Pancreas (tissue), 10 donors: ENCODE data around the gene CSF3R. TPM values are rescaled to one million over a fixed set of nuclear protein-coding genes. Genes with fewer than 3 reads are reported as not detected.

Source experiments
- ATAC-seq, 4 donors: fragments of 200-7000 bp; cut with Tn5 transposase; one replicate each; pipeline versions ENCODE4 v1.8.0 to v1.9.1; 2020; ENCODE audit warnings: mild to moderate bottlenecking in 4 of 4, moderate library complexity in 4 of 4
- DNase-seq, 6 donors: peaks; one replicate each; pipeline ENCODE4 v3.0.0-alpha.2; 2020
- FAIRE-seq: peaks from 2 replicates; lab custom pipeline; 2012; peaks lifted over from hg19 to GRCh38; lab: Jason Lieb, UNC
- H3K27ac ChIP-seq, 4 donors: fragments of 200-600 bp; sonication (generic); 1 replicate in 3 of 4; 2 replicates in 1 of 4; pipeline versions ENCODE4 v1.5.0 to v1.8.0; 2020
- H3K27me3 ChIP-seq, 4 donors: fragments of 200-600 bp; one replicate each; pipeline ENCODE4 v1.8.0; 2021
- H3K36me3 ChIP-seq, 3 donors: fragments of 200-600 bp; sonication (generic) in 1 of 3; one replicate each; pipeline versions ENCODE4 v1.5.0 to v1.8.0; 2020 to 2021
- H3K4me1 ChIP-seq, 3 donors: fragments of 200-600 bp; one replicate each; pipeline ENCODE4 v1.8.0; 2021
- H3K4me3 ChIP-seq, 4 donors: fragments of 200-600 bp; sonication (generic) in 2 of 4; one replicate each; pipeline versions ENCODE4 v1.5.0 to v1.8.0; 2020 to 2021
- H3K9me3 ChIP-seq, 4 donors: fragments of 200-600 bp; one replicate each; pipeline ENCODE4 v1.8.0; 2021
- WGBS, 2 donors: extraction: QIAGEN DNeasy Blood & Tissue Kit; methylation state at CpG; one replicate each; pipeline ENCODE4 v1.1.7; 2013; 5-methylcytosine and 5-hydroxymethylcytosine counted together
- intact Hi-C, 3 donors: fragments of 100-400 bp; cut with DNase I; formaldehyde crosslinking; loops; one replicate each; pipeline versions ENCODE4 v1.11.1 to v1.14.2; 2022
- polyA plus RNA-seq, 2 donors: library from polyadenylated mRNA; stranded (reverse); fragments of 200-250 nt; gene quantifications; one replicate each; pipeline ENCODE4 v1.2.3, GENCODE V29; 2013
- total RNA-seq, 6 donors: library from RNA; stranded (reverse); fragmentation: NEBNext Ultra II Directional in 4 of 6; extraction: Animal tissue kit (Norgen Biotek cat#: 25700) in 4 of 6; gene quantifications; one replicate each; pipeline versions ENCODE4 v1.2.1 to v1.2.4, GENCODE V29; 2021 to 2023
- TF ChIP-seq, protein P1 (sequence below), 4 donors: fragments of 200-600 bp; sonication (generic) in 3 of 4; IDR thresholded peaks; one replicate each; pipeline versions ENCODE4 v1.5.0 to v1.8.0; 2021; ENCODE audit warnings: antibody characterized with exemption in 4 of 4
- donor health status: healthy with polysubstance abuse.
- donor health status: DM: no; HTN: no; CAD: no; lungs with moderate emphysema.
- donor health status: DM: no; HTN: no; CAD: no.
- donor health status: control.
- donor health status: control.
- donor health status: Bipolar disorder and iron deficiency.
- donor health status: DM: yes; HTN: yes; CAD: no.
- donor health status: DM: no; HTN: no; CAD: no.
- donor health status: DM: no; HTN: no; CAD: no.
- donor health status: DM: yes; HTN: yes; CAD: no.

Gene CSF3R
- total and polyA plus RNA-seq, 8 donors, result 0.47 to 13.4 (median 2.7) TPM

DNA sequence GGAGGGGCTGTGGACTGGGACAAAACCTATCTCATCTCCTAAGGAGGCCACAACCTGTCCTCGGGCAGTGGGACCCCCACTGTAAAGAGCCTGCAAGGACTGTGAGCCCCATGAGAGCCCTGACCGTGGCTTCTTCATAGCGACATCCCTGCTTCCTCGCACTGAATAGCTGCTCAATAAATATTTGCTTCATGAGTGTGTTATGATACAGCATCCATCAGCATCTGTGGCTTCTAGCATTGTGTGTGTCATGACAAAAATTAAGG is 40.5 kb upstream of the CSF3R start:
- no peak overlapping the region for H3K27ac ChIP-seq
- no peaks in the 10 kb centered on the region for H3K36me3 ChIP-seq
- H3K4me3 ChIP-seq, result no peak overlapping the region
- no peak for ATAC-seq
- FAIRE-seq, result no peak
- H3K9me3 ChIP-seq, result no peaks in the 10 kb centered on the region
- 61 to 68% methylated on average over 4 of the region's 4 CpGs for WGBS, 2 donors
- TF ChIP-seq, protein P1, sequence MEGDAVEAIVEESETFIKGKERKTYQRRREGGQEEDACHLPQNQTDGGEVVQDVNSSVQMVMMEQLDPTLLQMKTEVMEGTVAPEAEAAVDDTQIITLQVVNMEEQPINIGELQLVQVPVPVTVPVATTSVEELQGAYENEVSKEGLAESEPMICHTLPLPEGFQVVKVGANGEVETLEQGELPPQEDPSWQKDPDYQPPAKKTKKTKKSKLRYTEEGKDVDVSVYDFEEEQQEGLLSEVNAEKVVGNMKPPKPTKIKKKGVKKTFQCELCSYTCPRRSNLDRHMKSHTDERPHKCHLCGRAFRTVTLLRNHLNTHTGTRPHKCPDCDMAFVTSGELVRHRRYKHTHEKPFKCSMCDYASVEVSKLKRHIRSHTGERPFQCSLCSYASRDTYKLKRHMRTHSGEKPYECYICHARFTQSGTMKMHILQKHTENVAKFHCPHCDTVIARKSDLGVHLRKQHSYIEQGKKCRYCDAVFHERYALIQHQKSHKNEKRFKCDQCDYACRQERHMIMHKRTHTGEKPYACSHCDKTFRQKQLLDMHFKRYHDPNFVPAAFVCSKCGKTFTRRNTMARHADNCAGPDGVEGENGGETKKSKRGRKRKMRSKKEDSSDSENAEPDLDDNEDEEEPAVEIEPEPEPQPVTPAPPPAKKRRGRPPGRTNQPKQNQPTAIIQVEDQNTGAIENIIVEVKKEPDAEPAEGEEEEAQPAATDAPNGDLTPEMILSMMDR (IDR thresholded peaks at IDR 0.05), result no peak
- H3K27me3 ChIP-seq, result no peaks in the 10 kb centered on the region
- DNase-seq, result no peak
- intact Hi-C loops, result no loop called here
- H3K4me1 ChIP-seq, result no peaks in the 10 kb centered on the region

DNA sequence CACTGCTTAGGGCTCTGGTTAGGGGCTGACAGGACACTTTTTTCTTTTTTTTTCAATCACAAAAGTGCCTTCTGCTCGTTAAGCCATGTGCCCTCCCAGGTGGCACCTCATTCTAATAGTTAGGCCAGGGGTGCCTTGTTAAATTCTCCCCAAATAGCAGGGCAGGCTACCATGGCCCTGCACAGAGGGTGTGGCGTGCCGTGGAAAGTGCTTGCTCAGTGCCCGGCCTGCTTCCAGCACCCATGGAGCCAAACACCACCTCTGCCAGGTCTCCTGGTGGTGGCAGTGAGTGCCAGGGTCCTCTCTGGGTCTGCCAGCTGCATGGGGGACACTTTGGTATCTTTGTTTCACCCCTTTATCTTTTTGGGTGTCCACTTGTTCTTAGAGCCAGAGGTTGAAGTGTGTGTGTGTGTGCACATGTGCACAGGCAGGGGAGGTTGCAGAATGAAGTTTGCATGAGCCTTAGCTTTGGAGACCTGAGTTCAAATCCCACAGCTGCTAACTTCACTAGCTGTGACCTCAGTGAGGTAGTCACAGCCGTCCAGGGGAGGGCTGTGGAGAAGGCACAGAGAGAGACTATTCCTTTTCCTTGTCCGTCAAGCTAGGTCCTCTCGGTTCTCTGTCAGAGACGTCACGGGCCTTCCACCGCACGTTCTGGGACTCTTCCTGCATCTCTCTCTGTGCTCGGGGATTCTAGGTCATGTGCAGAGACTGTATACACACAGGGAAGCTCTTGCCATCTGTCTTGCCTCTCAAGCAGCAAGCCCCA is 39.9 kb upstream of the CSF3R start:
- no peaks in the 10 kb centered on the region for H3K9me3 ChIP-seq
- WGBS, 2 donors, result 71 to 78% methylated on average over 12 of the region's 12 CpGs
- FAIRE-seq (no peak), DNase-seq (no peak), ATAC-seq (no peak)
- H3K36me3 ChIP-seq, result no peaks in the 10 kb centered on the region
- TF ChIP-seq, protein P1 (IDR thresholded peaks at IDR 0.05), result no peak
- no peak overlapping the region for H3K27ac ChIP-seq
- no peaks in the 10 kb centered on the region for H3K4me1 ChIP-seq
- intact Hi-C loops, result no loop called here
- no peaks in the 10 kb centered on the region for H3K27me3 ChIP-seq
- H3K4me3 ChIP-seq, result no peak overlapping the region

DNA sequence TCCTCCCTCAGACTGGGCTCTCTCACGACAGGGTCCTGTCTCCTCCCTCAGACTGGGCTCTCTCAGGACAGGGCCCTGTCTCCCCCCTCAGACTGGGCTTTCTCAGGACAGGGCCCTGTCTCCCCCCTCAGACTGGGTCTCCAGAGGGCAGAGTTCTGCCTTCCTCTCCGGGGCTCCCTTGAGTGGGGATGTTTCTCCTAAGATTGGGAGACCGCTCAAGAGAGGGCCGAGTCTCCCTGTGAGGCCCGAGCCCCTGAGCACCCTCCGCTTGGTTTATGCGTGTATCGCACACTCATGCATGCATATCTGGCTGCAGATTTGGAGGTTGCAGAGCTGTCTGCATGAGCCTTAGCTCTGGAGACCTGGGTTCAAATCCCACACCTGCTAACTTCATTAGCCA is 39.3 kb upstream of the CSF3R start:
- Histone ChIP-seq H3K4me1 (no peaks in the 10 kb centered on the region), H3K27ac (no peak overlapping the region), H3K4me3 (no peak overlapping the region), H3K9me3 (no peaks in the 10 kb centered on the region), H3K27me3 (no peaks in the 10 kb centered on the region), H3K36me3 (no peaks in the 10 kb centered on the region)
- no peak for DNase-seq
- ATAC-seq, result no peak
- TF ChIP-seq, protein P1 (IDR thresholded peaks at IDR 0.05), result no peak
- intact Hi-C loops, result no loop called here
- no peak for FAIRE-seq
- 82 to 90% methylated on average over 8 of the region's 8 CpGs for WGBS, 2 donors

DNA sequence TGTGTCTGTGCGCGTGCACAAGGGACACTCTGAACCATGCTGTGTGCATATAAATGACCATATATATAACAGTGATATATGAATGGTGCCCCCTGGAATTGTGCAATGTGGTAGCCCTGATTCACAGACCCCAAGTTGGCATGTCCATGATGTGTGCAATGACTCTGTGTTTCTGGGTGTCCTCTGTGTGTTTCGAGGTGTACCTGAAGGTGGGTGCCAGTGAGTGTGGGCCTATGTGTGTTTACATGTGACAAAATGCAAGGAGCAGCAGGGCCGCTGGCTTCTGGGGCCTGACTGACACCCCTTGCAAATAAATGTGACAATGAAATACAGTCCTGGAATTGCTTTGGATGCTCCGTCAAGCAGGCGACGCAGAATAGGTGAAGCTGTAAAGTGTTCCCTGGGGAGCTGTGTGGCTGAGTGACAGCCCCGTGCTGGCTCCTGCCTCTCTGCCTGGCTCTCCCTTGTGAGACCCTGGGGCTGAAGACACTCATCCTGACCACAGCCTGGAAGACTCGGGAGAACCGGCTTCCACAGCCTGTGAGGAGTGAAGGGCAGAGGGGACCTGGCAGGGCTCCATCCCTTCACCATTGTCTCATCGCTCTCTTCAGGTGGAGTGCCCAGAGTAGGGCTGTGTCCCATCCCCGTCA is 38.2 kb upstream of the CSF3R start:
- 69 to 82% methylated on average over 12 of the region's 12 CpGs for WGBS, 2 donors
- Histone ChIP-seq H3K4me1 (no peaks in the 10 kb centered on the region), H3K36me3 (no peaks in the 10 kb centered on the region), H3K27me3 (no peaks in the 10 kb centered on the region), H3K27ac (no peak overlapping the region), H3K4me3 (no peak overlapping the region), H3K9me3 (no peaks in the 10 kb centered on the region)
- DNase-seq, result no peak
- no peak for FAIRE-seq
- no peak for ATAC-seq
- intact Hi-C loops, result no loop called here
- TF ChIP-seq, protein P1 (IDR thresholded peaks at IDR 0.05), result no peak

DNA sequence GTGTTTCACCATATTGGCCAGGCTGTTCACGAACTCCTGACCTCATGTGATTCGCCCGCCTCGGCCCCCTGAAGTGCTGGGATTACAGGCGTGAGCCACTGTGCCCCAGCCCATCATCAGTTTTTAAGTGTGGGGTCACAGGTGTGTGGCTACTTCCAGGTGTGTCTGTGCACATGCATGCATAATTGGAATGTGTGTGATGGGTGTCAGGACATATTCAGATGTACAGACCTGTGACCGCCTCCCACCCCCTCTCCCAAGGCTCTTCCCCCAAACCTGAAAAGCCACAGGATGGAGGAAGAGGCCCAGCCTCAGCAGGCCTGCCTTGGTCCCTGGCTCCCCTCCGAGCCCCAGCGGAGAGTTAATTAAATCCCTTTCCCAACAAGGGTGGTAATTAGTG is 37.3 kb upstream of the CSF3R start:
- FAIRE-seq, result no peak

More for the DNA sequence above, 37.3 kb upstream of the CSF3R start:
- TF ChIP-seq, protein P1 (IDR thresholded peaks at IDR 0.05), result no peak
- Histone ChIP-seq H3K4me1 (no peaks in the 10 kb centered on the region), H3K9me3 (no peaks in the 10 kb centered on the region), H3K27ac (no peak overlapping the region), H3K27me3 (no peaks in the 10 kb centered on the region), H3K36me3 (no peaks in the 10 kb centered on the region), H3K4me3 (no peak overlapping the region)
- WGBS, 2 donors, result 68 to 69% methylated on average over 8 of the region's 8 CpGs
- DNase-seq, result no peak
- ATAC-seq, result no peak
- intact Hi-C loops, result no loop called here
